Subcutaneous adipose tissue (tissue), 4 donors: ENCODE data around the gene DTX3. TPM values are rescaled to one million over a fixed set of nuclear protein-coding genes. Genes with fewer than 3 reads are reported as not detected.

Experiments
- total RNA-seq, 4 donors: library from RNA; depleted of rRNA; stranded (reverse); fragments of >200 nt; gene quantifications; one replicate each; pipeline ENCODE4 v1.1.0, GENCODE V29; 2016

The DTX3 gene
- total RNA-seq, 4 donors from 2014 or later, result 1.8 to 4.8 (median 4.0) TPM

Other genes with a start within 250 kb of the DTX3 start
- 10 to 100 TPM; 48.2 to 51.2 (median 48.7) TPM for gene R3HDM2, start 173.8 kb upstream of the DTX3 start, total RNA-seq
- gene INHBC, start 170.0 kb upstream of the DTX3 start, total RNA-seq, result not detected
- not detected for gene INHBE, start 149.5 kb upstream of the DTX3 start, total RNA-seq
- gene GLI1, start 145.0 kb upstream of the DTX3 start, total RNA-seq, result 1 to 10 TPM in 3 of 4 donors, not detected in 1; 1.5 to 3.7 (median 2.9) TPM
- gene ARHGAP9, start 125.0 kb upstream of the DTX3 start, total RNA-seq, result 10 to 100 TPM; 16.6 to 50.1 (median 24.7) TPM
- 10 to 100 TPM; 43.4 to 86.9 (median 47.5) TPM for gene MARS1, start 116.8 kb upstream of the DTX3 start, total RNA-seq
- 10 to 100 TPM; 23.3 to 68.8 (median 45.1) TPM for gene DDIT3, start 84.3 kb upstream of the DTX3 start, total RNA-seq
- gene MBD6, start 82.0 kb upstream of the DTX3 start, total RNA-seq, result 10 to 100 TPM; 14.8 to 41.4 (median 16.8) TPM
- 100 to 1,000 TPM in 3 of 4 donors, 10 to 100 TPM in 1; 78.6 to 161 (median 131) TPM for gene DCTN2, start 57.6 kb upstream of the DTX3 start, total RNA-seq
- under 1 TPM in 2 of 4 donors, not detected in 2; 0.17 to 0.38 TPM for gene KIF5A, start 54.8 kb upstream of the DTX3 start, total RNA-seq
- 10 to 100 TPM; 10.7 to 13.2 (median 11.9) TPM for gene PIP4K2C, start 13.6 kb upstream of the DTX3 start, total RNA-seq
- gene ARHGEF25, start 6.6 kb downstream of the DTX3 start, total RNA-seq, result 10 to 100 TPM in 1 of 4 donors, 1 to 10 TPM in 3; 2.1 to 13.6 (median 8.9) TPM
- gene B4GALNT1, start 28.4 kb downstream of the DTX3 start, total RNA-seq, result 1 to 10 TPM in 1 of 4 donors, under 1 TPM in 3; 0.17 to 3.4 (median 0.49) TPM
- gene OS9, start 89.3 kb downstream of the DTX3 start, total RNA-seq, result 100 to 1,000 TPM; 120 to 390 (median 277) TPM
- 1 to 10 TPM in 3 of 4 donors, under 1 TPM in 1; 0.49 to 2.8 (median 2.0) TPM for gene AGAP2, start 133.9 kb downstream of the DTX3 start, total RNA-seq
- 100 to 1,000 TPM in 1 of 4 donors, 10 to 100 TPM in 3; 52.8 to 116 (median 62.2) TPM for gene TSPAN31, start 140.2 kb downstream of the DTX3 start, total RNA-seq
- 100 to 1,000 TPM in 1 of 4 donors, 10 to 100 TPM in 3; 66.3 to 104 (median 83.6) TPM for gene CDK4, start 147.5 kb downstream of the DTX3 start, total RNA-seq
- gene MARCHF9, start 150.3 kb downstream of the DTX3 start, total RNA-seq, result 10 to 100 TPM in 1 of 4 donors, 1 to 10 TPM in 3; 4.2 to 10.5 (median 5.2) TPM
- gene CYP27B1, start 162.3 kb downstream of the DTX3 start, total RNA-seq, result under 1 TPM in 2 of 4 donors, not detected in 2; 0.17 to 0.44 TPM
- gene METTL1, start 167.3 kb downstream of the DTX3 start, total RNA-seq, result 10 to 100 TPM in 1 of 4 donors, 1 to 10 TPM in 3; 4.4 to 13.7 (median 6.2) TPM
- gene EEF1AKMT3, start 167.8 kb downstream of the DTX3 start, total RNA-seq, result 10 to 100 TPM; 10.3 to 14.6 (median 11.4) TPM
- 10 to 100 TPM; 16.7 to 26.0 (median 22.9) TPM for gene TSFM, start 178.0 kb downstream of the DTX3 start, total RNA-seq
- 1 to 10 TPM; 1.8 to 7.5 (median 4.6) TPM for gene AVIL, start 213.9 kb downstream of the DTX3 start, total RNA-seq
- 100 to 1,000 TPM; 126 to 167 (median 139) TPM for gene CTDSP2, start 241.9 kb downstream of the DTX3 start, total RNA-seq